Measurements from ENCODE around the gene HHIPL2. TPM values are rescaled to one million over a fixed set of nuclear protein-coding genes. Genes with fewer than 3 reads are reported as not detected.

HHIPL2 gene
- polyA plus RNA-seq, 1 of the 3 experiments (the other 2 are of a cell fraction), result 0.21 TPM

- POLR2A ChIA-PET, result interaction anchor here (0.7 to 1.4 kb wide), 4 partner anchors 14 to 81 kb away, joined by 3 to 4 read pairs (median 4); partner anchors contain the start of gene TAF1A
- Histone ChIP-seq H2AFZ (ENCODE audit: low read depth) (0 out of 2 replicates have a peak overlapping the region, but pooled peaks have one; percentile 27), H3K27me3 (ENCODE audit: insufficient read depth) (no peaks in the 10 kb centered on the region), H3K9me3 (no peaks in the 10 kb centered on the region), H3K9ac (no peak overlapping the region), H3K4me3 (ENCODE audit: low read depth in 2 of 2, low read length in 1 of 2) (no peak overlapping the region), H3K4me2 (peak overlapping the region; percentile 66; the same call in 1 of the 2 replicates), H4K20me1 (ENCODE audit: insufficient read depth) (no peaks in the 10 kb centered on the region), H3K27ac (ENCODE audit: low read depth in 2 of 2, low read length in 1 of 2) (peak overlapping the region in 1 of 2 experiments; percentile 36; a peak in 2 of 4 replicates), H3F3A (replicated peaks; ENCODE audit: insufficient read depth) (no peaks in the 10 kb centered on the region), H3K4me1 (ENCODE audit: control insufficient read depth in 1 of 2, insufficient read depth in 2 of 2, low read depth in 1 of 2, low read length in 1 of 2) (peaks cover 0 to 19% of the 10 kb centered on the region in 2 experiments; a peak in 1 of 4 replicates), H3K79me2 (ENCODE audit: insufficient read depth) (no peaks in the 10 kb centered on the region), H3K36me3 (replicated peaks in 1 of 2; ENCODE audit: control insufficient read depth in 1 of 2, insufficient read depth in 2 of 2, low read length in 1 of 2) (no peaks in the 10 kb centered on the region), H3K9me2 (no peaks in the 10 kb centered on the region)
- DNase-seq, result no peak
- CTCF ChIA-PET, result interaction anchor here (1.3 to 2.2 kb wide), 4 partner anchors 11 to 80 kb away, joined by 4 to 10 read pairs (median 8); no protein-coding TSS in a partner anchor
- TF ChIP-seq MXI1 (IDR thresholded peaks at IDR 0.05; ENCODE audit: low read depth, low read length) (0 out of 2 replicates have a peak, but pooled peaks have one; percentile 2), NRF1 (IDR thresholded peaks at IDR 0.05; ENCODE audit: low read depth, low read length) (no peak), TCF12 (IDR thresholded peaks at IDR 0.05) (no peak), CTCF (IDR thresholded peaks at IDR 0.05) (no peak), USF2 (IDR thresholded peaks at IDR 0.05; ENCODE audit: borderline replicate concordance, low read depth, low read length) (no peak)
- WGBS (ENCODE audit: low lambda C conversion rate), result 80% methylated on average over 7 of the region's 7 CpGs
Measured at GRCh38 chr1:222546091-222546490, 1.8 kb downstream of the HHIPL2 start.

- ChIA-PET CTCF (no interaction called here), POLR2A (no interaction called here)
- Histone ChIP-seq H3K27ac (ENCODE audit: low read depth in 2 of 2, low read length in 1 of 2) (no peak overlapping the region), H3K9me3 (no peaks in the 10 kb centered on the region), H3F3A (replicated peaks; ENCODE audit: insufficient read depth) (no peaks in the 10 kb centered on the region), H2AFZ (ENCODE audit: low read depth) (no peak overlapping the region), H3K4me1 (ENCODE audit: control insufficient read depth in 1 of 2, insufficient read depth in 2 of 2, low read depth in 1 of 2, low read length in 1 of 2) (peaks cover 0 to 19% of the 10 kb centered on the region in 2 experiments; a peak in 1 of 4 replicates), H3K9me2 (no peaks in the 10 kb centered on the region), H3K27me3 (ENCODE audit: insufficient read depth) (no peaks in the 10 kb centered on the region), H3K36me3 (replicated peaks in 1 of 2; ENCODE audit: control insufficient read depth in 1 of 2, insufficient read depth in 2 of 2, low read length in 1 of 2) (no peaks in the 10 kb centered on the region), H3K4me2 (no peak overlapping the region), H4K20me1 (ENCODE audit: insufficient read depth) (no peaks in the 10 kb centered on the region), H3K4me3 (ENCODE audit: low read depth in 2 of 2, low read length in 1 of 2) (no peak overlapping the region), H3K79me2 (ENCODE audit: insufficient read depth) (no peaks in the 10 kb centered on the region), H3K9ac (no peak overlapping the region)
- WGBS (ENCODE audit: low lambda C conversion rate), result 97% methylated on average over 21 of the region's 21 CpGs
- no peak for DNase-seq
- TF ChIP-seq ELF1 (IDR thresholded peaks at IDR 0.05) (no peak), POLR2AphosphoS5 (IDR thresholded peaks at IDR 0.05; ENCODE audit: low read depth, low read length) (no peak), TEAD4 (IDR thresholded peaks at IDR 0.05; ENCODE audit: borderline replicate concordance, insufficient read depth) (no peak), RFX5 (IDR thresholded peaks at IDR 0.05; ENCODE audit: low read length) (no peak), EZH2phosphoT487 (IDR thresholded peaks at IDR 0.05; ENCODE audit: borderline replicate concordance, low read depth) (no peak), RXRA (IDR thresholded peaks at IDR 0.05; ENCODE audit: borderline replicate concordance, low read depth) (no peak), FOXJ3 (CRISPR knock-in tag; IDR thresholded peaks at IDR 0.05) (no peak), ZBTB33 (IDR thresholded peaks at IDR 0.05; ENCODE audit: borderline replicate concordance, low read depth) (no peak), SMC3 (IDR thresholded peaks at IDR 0.05; ENCODE audit: low read depth, low read length) (no peak), CTCF (IDR thresholded peaks at IDR 0.05) (no peak), REST (IDR thresholded peaks at IDR 0.05; ENCODE audit: low read depth, low read length) (no peak), CHD2 (IDR thresholded peaks at IDR 0.05; ENCODE audit: low read length, partially characterized antibody) (no peak)
Measured at GRCh38 chr1:222543817-222544216, 4.1 kb downstream of the HHIPL2 start.

All from SK-N-SH (cell line).